T-helper 1 cell (primary cell): ENCODE results near the gene SLC66A2.

Source experiments
- DNase-seq, 5 donors: peaks; one replicate each; pipeline ENCODE4 v3.0.0-alpha.2; 2012 to 2020

Gene SLC66A2

GRCh38 chr18:79970419-79971133 lies 19.1 kb upstream of the SLC66A2 start:
- DNase-seq: no peak

- peak in 1 of 5 donors; percentile 24 for DNase-seq
These were observed 13.9 kb upstream of the SLC66A2 start for GRCh38 chr18:79965119-79965902.

- DNase-seq: peak; percentile 40 to 65 (median 62)
These were observed 13.1 kb upstream of the SLC66A2 start, which contains the start of gene HSBP1L1 for GRCh38 chr18:79964330-79965118. Gene HSBP1L1, plus strand, starts transcription at chr18:79964643. Its CDS starts 93 bp downstream, at chr18:79964736.

GRCh38 chr18:79963658-79964329 lies 12.3 kb upstream of the SLC66A2 start:
- no peak for DNase-seq

GRCh38 chr18:79962835-79963657 lies 11.6 kb upstream of the SLC66A2 start:
- DNase-seq: peak in 3 of 5 donors; percentile 40 to 67 (median 40)

GRCh38 chr18:79962311-79962710 lies 10.9 kb upstream of the SLC66A2 start:
- no peak for DNase-seq

- no peak for DNase-seq
These were observed 10.3 kb upstream of the SLC66A2 start for GRCh38 chr18:79961527-79962291.

GRCh38 chr18:79960921-79961526 lies 9.6 kb upstream of the SLC66A2 start:
- DNase-seq: no peak

GRCh38 chr18:79960161-79960801 lies 8.8 kb upstream of the SLC66A2 start:
- DNase-seq: peak in 1 of 5 donors; percentile 45

GRCh38 chr18:79958981-79959380 lies 7.5 kb upstream of the SLC66A2 start:
- DNase-seq: no peak

GRCh38 chr18:79956276-79956675 lies 4.8 kb upstream of the SLC66A2 start:
- DNase-seq: no peak

GRCh38 chr18:79955302-79956075 lies 4.0 kb upstream of the SLC66A2 start:
- no peak for DNase-seq

- no peak for DNase-seq
These were observed 3.3 kb upstream of the SLC66A2 start for GRCh38 chr18:79954791-79955190.

GRCh38 chr18:79953971-79954651 lies 2.7 kb upstream of the SLC66A2 start:
- DNase-seq: no peak

- DNase-seq: no peak
These were observed 1.6 kb upstream of the SLC66A2 start for GRCh38 chr18:79952996-79953559.

GRCh38 chr18:79952456-79952995 lies 1.1 kb upstream of the SLC66A2 start:
- DNase-seq: no peak

GRCh38 chr18:79950515-79951341 lies 725 bp downstream of the SLC66A2 start:
- DNase-seq: peak in 2 of 5 donors; percentile 16 to 20
